HEK293 (cell line): ENCODE results near the gene DDR1.

Experiments
- ZFP41 ChIP-seq: fragments of 450-650 bp; formaldehyde crosslinking; IDR thresholded peaks from 2 replicates; pipeline ENCODE4 v1.5.1; 2016; ENCODE audit warnings: missing biosample characterization, missing genetic modification characterization, borderline replicate concordance
- TF ChIP-seq, protein P1 (sequence below): fragments of 450-650 bp; formaldehyde crosslinking; optimal IDR thresholded peaks from 2 replicates; pipeline ENCODE3; 2016; ENCODE audit warnings: missing biosample characterization, mild to moderate bottlenecking, missing genetic modification characterization

DNA sequence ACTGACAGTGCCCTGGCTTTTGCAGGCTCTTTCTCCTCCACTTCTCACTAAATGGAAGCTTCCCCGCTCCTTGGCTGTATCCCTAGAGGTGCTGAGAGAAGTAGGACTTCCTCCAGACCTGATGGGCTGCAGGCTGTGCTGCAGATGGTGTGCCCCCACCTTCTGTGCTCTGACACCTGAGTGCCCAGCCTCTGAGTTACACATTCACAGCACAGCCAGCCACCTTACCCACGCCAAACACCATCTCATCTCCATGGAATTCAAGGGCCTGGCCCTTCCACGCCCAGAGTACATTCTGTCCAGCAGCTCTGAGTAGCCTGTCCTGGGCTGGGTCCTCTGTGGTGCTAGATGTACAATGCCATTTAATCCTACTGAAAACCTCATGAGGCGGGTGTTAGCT lies 42.3 kb downstream of the DDR1 start:
- no peak for TF ChIP-seq ZFP41 (tag by site-specific recombination)
- TF ChIP-seq, protein P1, sequence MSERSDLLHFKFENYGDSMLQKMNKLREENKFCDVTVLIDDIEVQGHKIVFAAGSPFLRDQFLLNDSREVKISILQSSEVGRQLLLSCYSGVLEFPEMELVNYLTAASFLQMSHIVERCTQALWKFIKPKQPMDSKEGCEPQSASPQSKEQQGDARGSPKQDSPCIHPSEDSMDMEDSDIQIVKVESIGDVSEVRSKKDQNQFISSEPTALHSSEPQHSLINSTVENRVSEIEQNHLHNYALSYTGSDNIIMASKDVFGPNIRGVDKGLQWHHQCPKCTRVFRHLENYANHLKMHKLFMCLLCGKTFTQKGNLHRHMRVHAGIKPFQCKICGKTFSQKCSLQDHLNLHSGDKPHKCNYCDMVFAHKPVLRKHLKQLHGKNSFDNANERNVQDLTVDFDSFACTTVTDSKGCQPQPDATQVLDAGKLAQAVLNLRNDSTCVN: no peak
